NCI-H146 treated with DMSO at 0.1 percent for 48 hours (cell line): ENCODE measurements around the gene CDKN1B.
"Not testable (repeated sequence)": the region's sequence is repeated elsewhere in the genome, so short reads cannot be mapped to it uniquely, and the experiment has no call there.

ENCODE experiments used
- DNase-seq: peaks from one replicate; lab custom pipeline; 2025; ENCODE audit not compliant: unreplicated experiment; lab: John Stamatoyannopoulos, UW

Gene CDKN1B

DNA sequence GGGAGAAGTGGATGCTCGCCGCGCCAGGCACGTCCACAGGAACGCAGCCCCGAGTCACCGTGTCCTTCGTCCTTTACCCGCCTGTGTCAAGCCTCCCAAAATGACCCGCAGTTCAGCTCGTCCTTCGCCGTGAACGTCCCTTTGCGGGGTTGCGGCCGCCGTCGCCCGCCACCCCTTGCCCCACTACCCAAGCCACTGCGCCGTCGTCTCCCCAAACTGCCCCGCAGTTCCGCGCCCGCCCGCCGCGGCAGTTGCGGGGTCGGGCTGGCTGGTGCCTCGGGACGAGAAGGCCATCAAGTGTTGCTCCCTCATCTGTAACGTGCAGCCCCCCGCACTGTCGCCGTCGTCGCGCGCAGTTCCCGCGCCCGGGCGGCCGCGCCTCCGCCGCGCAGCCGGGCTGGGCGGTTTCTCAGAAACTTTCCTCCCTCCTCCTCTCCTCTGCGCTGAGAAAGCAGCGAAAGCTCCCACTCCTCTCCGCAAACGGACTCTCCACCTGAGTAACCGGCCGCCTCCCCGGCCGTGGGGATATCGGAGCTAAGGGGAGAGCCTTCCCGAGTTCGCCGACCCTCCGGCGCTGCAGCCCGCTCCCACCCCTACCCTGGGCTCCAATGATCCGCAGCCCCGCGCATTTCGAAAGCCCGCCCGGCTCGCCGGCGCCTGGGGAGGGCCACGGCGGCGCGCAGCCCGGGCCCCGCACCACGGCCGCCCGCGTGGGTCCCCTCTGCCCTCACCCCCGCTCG is 6.7 kb downstream of the CDKN1B start:
- no peak for DNase-seq

DNA sequence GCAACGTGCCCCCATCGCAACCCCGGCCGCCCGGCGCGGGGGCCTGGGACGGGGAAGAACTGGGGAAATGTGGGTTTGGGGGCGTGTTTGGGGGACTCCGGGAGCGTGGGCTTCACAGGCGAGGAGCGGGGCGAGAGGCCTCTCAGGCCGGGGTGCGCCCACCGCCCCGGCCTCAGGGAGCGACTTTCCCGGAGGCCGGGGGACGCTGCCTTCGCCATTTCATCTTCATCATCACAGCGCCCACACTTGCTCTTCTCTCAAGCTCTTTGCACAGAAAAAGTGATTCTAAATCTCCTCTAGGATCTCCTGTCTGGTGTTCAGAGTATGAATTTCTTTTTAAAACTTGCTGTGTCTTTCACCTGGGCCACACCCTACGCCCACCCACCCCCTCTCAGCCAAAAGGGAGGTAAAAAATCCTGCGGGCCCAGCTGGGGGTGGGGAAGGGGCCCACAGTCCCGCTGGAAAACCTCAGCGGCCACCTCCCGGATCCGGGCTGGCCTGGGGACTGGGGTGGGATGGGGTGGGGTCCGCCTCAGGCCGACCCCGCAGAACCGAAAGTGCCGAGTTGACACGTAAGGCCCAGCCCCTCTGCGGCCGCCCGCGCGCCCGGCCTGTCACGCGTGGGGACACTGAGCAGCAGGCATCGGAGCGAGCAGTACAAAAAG is 7.4 kb downstream of the CDKN1B start:
- DNase-seq = no peak

GRCh38 chr12:12725086-12725955 is 8.2 kb downstream of the CDKN1B start:
- DNase-seq = peak; percentile 97

DNA sequence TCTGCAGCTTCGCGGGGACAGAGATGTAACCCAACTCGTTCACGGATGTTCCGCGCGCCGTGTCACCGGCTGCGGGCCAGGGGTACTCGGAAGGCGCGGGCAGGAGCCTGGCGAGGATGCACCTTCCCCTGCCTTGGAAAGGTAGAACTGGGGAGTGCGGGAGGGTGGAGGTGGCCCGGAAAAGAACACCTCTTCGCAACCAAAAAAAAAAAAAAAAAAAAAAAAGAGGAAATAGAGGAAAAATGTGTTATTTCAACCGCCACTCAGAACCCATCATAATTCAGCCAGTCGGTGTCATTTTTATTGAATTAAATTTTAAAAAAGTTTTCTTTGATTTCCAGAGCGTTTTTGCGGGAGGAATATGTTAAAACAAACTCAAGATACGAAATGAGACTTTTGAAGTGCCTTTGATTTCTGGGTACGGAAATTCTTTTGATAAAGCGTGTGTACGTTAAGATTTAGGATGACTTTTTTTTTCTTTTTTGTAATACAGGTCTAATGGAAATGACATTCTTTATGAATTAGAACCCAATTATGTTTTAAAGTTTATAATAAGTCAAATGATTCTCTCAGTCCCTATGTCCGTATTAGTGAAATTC is 8.9 kb downstream of the CDKN1B start:
- DNase-seq = no peak

GRCh38 chr12:12726555-12727093 is 9.5 kb downstream of the CDKN1B start:
- DNase-seq = no peak

- DNase-seq = no peak
Observed at GRCh38 chr12:12731178-12731577, 14.0 kb downstream of the CDKN1B start.

GRCh38 chr12:12731785-12732184 is 14.6 kb downstream of the CDKN1B start:
- DNase-seq = no peak

DNA sequence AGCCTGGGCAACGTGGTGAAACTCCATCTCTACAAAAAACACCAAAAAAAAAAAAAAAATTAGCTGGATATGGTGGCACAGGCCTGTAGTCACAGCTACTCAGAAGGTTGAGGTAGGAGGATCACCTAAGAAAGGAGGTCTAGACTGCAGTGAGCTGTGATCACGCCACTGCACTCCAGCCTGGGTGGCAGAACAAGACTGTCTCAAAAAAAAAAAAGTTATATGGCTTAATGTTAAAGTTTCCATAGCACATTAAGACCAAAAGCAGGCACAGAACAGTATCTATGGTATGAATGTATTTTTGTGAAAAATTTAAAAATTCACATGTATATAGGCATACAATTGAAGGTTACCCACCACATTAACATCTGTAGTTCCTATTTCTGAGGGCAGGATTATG is 15.9 kb downstream of the CDKN1B start:
- no peak for DNase-seq

DNA sequence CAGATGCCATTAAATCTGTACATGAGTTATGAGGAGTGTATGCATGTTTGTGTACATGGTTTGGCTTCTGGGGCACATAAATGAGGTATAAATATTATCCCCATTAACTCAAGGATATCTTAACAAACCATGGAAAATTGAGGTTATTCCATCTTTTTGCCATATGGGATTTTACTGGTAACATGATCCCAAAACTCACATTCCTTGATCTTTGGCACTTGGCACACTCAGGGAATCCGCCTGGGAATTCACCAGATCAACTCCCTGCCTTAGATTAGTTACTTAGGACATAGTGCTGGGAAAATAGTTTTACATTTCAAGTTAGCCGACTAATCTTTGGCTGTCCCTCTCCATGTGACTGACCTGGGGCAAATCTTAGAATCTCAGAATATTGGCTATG is 16.9 kb downstream of the CDKN1B start:
- no peak for DNase-seq

GRCh38 chr12:12734561-12735071 is 17.4 kb downstream of the CDKN1B start:
- DNase-seq = no peak

DNA sequence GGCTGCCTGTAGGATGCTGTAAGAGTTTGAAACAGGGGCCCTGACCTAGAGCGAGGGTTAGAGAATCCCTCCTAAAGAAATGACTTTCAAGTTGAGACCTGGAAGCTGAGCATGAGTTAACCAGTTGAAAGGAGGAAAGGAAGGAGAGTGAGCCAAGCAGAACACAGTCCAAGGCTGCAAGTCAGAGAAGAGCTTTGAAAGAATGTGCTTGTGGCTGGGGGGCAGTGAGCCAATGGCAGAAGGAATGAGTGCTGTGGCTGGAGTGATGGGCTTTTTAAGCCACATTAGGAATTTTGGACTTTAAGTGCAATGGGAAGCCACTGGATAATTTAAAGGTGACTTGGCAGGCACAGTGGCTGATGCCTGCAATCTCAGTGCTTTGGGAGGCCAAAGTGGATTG is 18.1 kb downstream of the CDKN1B start:
- no peak for DNase-seq

GRCh38 chr12:12736759-12737676 is 19.9 kb downstream of the CDKN1B start:
- DNase-seq = peak; percentile 43

DNA sequence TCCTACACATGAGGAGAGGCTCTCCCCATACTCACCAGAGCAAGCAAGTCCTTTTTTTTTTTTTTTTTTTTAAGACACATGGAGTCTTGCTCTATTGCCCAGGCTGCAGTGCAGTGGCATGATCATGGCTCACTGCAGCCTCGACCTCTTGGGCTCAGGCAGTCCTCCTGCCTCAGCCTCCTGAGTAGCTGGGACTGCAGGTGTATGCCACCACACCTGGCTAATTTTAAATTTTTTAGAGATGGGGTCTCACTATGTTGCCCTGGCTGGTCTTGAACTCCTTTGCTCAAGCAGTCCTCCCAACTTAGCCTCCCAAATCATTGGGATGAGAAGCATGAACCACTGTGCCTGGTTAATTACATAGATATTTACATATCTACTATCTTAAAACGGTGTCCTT is 21.0 kb downstream of the CDKN1B start:
- not testable (repeated sequence) for DNase-seq

- DNase-seq = no peak
Observed at GRCh38 chr12:12741660-12742059, 24.5 kb downstream of the CDKN1B start.

DNA sequence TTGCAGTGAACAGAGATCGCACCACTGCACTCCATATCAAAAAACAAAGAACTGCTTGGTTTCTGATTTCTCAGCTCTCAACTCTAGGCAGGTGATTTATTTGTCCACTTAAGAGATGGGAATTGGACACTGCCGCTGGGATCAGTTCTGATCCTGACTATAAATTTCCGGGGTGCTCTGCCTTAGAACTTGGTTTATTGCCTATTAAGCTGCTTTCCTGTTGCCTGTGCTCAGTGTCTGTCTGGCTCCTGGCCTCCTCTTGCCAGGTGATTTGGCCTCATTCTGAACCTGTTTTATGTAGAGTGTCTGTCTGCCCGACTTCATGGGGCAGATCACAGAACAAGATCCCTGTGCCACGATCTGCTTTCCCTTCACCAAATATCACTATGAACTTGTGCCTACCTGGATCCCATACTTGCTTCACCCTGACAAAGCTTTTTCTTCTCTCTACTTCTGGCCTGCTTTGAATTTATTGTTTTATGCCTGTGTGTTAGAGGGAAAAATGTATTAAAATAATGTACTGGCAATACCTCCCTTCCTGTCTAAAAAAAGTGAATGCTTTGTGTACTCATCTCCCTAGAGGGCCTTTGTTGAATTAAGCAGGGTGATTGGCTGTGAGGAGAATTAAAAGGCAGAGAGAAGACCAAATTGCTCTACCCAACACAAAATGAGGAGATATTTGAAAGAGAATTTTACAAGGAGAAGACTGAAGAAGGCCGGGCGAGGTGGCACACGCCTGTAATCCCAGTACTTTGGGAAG is 27.6 kb downstream of the CDKN1B start:
- DNase-seq = no peak

DNA sequence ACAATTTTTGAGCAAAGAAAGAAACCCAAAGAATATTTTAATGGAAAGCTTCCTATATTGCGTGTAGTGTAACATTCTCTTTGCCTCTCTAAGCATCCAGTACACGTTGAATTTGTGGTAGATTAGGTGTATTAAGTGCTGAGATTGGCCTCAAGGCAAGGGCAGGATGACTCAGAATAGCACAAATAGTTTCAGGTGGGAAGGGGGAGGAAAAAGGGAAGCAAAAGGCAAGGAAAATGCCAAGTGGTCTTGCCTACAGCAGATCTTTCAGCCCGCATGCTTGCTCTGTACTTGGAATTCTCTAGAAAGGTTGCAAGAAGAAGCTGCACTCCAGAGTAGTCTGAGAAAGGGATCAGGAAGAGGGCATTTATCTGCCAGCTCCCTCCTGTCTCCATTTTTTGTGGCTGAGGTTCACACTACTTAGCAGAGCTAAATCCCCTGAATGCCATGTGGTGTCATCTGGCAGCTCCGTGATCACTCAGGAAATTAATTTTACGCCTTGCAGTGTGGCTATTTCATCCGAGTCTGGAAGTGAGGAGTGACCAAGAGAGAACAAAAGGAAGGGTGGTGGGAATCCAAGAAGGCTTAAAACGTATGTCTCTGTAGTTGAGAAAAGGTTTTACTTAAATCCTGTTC is 28.5 kb downstream of the CDKN1B start:
- DNase-seq = no peak

GRCh38 chr12:12747278-12747677 is 30.1 kb downstream of the CDKN1B start:
- no peak for DNase-seq

DNA sequence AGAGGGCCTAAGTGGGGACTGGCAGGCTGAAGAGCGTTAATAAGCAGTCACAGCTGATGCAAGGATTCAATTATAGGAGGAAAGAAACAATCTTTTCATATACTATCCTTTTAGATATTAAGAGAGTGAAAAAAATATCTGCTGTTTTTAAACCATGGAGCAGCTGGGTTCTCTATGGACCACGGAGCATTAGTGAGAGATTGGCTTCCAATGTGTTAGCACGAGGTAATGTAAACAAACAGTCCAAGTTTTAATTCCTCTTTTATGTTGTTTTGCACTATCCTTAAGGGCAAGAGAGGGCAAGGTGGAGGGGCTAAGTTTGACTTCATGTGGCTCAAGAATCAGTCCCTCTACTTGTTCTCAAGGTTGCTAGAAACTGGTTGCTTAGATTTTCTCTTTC is 30.9 kb downstream of the CDKN1B start:
- no peak for DNase-seq

DNA sequence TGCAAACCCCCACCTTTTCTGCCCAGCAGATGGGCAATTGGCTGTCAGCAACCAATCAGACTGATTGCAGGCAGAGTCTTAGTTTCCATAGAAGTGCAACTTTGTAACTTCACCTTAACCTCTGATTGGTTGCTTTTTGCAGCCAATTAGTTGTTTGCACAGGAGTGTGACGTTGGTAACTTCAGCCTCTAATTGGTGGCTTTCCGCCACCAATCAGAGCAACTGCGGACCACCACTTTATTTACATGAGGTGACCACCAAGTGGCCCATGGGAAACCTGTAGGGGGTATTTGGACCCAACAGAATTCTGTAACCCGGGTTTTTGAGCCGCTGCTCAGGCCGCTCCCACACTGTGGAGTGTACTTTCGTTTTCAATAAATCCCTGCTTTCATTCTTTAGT is 32.3 kb downstream of the CDKN1B start:
- DNase-seq = no peak
